RCC 7860 (cell line): ENCODE measurements around the gene TOMM6.
"Not testable (repeated sequence)": the region's sequence is repeated elsewhere in the genome, so short reads cannot be mapped to it uniquely, and the experiment has no call there.

Source experiments
- DNase-seq: peaks from one replicate; pipeline ENCODE4 v3.0.0-alpha.2; 2015; ENCODE audit warnings: low spot score
- FAIRE-seq: peaks from 2 replicates; lab custom pipeline; 2012; peaks lifted over from hg19 to GRCh38; lab: Jason Lieb, UNC

Gene TOMM6

DNA sequence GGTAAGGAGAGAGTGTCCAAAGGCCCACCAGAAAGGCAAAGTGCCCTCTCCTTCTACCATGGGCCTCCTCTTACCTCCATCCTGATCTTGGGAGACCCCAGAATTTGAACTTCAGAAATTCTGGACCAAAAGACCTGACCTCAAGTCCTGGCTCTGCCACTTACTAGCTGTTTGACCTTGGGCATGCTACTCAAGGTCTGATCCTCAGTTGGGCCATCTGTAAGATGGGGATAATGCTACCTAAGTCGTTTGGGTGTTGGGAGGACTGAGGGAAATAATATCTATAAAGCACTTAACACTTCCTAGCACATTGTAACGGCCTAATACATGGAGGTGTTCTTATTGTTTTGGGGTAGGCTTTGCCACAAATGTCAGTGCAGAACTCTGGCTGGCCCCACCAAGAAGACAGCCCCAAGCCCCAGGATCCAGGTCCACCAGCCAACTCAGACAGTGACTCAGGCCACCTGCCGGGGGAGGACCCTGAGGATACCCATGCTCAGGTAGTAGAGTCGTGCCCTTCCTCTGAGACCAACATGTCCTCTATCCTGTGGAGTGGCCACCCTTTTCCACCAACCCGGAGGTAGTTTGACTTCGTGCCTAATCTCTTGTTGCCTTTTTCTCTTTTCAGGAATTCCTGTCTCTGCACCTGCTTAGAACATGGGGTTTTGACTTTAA lies 4.3 kb upstream of the TOMM6 start:
- DNase-seq (no peak), FAIRE-seq (no peak)

DNA sequence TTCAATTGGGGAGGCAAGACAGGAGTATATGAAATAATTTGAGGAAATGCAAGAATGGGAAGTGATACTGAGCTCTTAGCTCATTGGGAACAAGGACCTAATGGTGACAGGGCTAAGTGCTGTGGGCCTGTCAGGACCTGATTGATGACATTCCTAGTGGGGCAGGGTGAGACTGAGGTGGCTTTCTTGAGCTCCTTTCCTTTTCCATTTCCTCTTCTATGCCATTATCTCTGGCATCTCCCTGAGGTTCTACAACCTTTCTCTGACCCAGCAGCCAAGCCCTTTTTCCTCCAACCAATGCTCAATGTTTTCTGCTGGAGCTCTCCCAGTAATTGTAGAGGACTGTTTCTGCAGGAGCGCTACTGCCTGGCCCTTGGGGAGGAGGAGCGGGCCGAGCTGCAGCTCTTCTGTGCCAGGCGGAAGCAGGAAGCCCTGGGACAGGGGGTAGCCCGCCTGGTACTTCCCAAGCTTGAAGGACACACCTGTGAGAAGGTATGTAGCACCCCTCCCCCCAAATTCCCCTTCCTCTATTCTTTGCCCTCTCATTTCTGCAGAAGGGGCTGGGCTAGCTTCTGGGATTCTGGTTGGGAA lies 2.8 kb upstream of the TOMM6 start:
- DNase-seq (no peak), FAIRE-seq (no peak)

DNA sequence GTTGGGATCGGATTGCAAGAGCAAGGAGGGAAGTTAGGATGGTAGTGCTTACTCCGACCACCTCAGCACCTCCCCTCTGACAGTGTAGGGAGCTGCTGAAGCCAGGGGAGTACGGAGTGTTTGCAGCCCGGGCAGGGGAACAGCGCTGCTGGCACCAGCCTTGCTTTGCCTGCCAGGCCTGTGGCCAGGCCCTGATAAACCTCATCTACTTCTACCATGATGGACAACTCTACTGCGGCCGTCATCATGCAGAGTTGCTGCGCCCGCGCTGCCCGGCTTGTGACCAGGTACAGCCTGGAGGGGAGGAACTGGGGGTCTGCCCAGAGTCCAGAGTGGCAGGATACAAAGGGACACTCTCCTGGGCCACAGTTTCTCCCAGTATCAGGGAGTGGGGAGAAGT lies 2.2 kb upstream of the TOMM6 start:
- DNase-seq (no peak), FAIRE-seq (no peak)

DNA sequence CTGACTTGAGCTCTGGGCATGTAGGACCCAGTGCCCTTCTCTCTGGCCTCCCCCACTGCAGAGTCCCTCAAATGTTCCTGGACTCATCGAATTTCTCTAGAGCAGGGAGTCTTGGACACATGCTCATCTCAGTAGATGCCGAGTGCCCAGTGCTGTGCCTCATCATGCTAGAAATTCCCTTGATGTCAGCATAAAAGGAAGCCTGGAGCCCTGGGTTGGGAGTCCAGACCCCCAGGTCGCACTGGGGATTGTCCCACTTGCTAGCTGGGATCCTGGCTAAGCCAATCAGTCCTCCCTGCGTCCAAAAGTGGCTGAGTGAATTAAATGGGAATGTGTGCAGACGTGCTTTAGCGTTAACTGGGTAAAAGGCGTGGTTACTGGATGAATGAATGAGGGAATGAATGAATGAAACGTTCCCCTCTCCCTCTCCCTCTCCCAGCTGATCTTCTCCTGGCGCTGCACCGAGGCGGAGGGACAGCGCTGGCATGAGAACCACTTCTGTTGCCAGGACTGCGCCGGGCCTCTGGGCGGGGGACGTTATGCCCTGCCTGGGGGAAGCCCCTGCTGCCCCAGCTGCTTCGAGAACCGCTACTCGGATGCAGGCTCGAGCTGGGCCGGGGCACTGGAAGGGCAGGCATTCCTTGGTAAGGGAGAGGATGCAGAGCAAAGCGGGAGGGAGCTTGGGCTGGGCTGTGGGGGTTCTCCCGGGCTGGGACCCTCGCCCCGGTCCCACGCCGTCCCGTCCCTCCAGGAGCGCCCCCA lies 1.6 kb upstream of the TOMM6 start:
- FAIRE-seq (no peak), DNase-seq (no peak)

DNA sequence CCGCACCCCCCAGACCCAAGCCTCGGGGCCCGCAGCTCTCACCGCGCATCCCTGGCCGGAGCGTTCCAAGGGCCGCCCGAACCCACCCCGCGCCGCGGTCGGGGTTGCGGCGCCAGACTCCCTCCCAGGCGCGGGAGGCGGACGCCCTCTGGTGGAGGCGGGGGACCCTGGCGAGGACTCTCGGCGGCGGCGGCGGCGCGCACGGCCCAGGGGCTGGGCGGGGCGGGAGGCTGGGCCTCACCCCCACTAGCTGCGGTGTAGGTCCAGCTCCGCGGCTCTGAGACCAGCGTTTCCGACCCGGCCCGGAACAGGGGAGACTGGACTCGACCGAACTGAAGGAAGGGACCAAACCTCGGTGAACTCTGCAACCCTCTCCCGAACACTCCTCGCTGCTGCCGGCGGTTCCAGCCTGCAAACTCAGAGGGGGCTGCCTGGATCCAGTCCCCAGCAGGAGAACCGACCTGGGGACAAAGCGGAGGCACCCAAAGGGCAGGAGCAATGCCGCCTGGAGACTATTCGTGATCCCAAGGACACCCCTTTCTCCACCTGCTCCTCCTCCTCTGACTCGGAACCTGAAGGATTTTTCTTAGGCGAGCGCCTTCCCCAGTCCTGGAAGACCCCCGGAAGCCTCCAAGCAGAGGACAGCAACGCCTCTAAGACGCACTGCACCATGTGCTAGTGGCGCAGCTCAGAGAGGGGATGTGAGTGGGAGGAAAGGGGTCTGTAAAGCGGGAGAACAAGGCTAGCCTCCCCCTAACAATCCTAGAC lies 859 bp upstream of the TOMM6 start:
- FAIRE-seq (no peak), DNase-seq (peak; percentile 38)

DNA sequence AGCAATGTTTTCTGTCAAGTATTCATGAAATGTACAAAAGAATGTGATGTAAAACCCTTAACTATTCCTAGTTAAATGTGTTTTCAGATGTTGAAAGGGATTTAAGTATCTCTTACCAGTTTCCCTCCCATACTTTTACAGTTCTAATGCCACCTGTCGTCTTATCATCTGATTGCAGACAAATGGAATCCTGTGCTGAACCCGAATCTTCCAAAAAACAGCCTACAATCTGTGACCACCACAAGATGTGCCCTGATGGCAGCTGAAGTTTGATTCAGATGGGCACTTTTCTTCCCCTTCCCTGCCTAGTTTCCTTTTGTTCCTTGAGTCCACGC lies 1.9 kb downstream of the TOMM6 start:
- FAIRE-seq (no peak), DNase-seq (no peak)

DNA sequence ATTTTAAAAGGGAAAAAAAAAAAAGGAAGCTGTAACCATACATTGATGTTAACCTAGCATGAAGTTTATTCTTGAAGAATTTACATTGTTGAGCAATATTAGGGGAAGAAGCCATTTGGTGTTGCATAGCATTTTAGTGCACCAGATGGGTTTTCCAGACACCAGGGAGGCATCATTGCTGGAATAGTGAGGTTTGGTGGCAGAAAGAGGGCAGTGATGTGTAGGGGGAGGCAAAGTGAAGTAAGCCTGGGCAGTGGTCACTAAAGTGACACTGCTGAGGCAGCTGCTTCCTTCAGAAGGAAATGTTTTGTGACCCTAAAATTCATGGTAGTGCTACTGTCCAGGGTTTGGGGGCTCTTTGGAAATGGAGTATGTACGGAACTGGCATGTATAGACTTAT lies 2.6 kb downstream of the TOMM6 start:
- FAIRE-seq (no peak), DNase-seq (no peak)

DNA sequence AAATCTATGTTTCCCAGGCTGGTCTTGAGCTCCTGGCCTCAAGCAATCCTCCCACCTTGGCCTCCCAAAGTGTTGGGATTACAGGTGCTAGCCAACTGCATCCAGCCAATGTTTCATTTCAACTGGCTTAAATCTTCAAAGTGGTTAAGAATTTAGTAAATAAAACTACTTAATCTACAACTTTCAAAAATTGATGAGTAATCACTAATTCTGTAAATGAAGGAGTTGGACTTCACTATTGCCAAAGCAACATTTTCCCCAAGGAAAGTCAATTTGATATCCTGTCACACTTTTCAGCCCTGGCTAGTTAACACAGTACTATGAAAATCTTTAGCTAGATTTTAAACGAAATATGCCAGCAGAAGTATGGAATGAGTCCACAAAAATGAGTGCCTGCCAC lies 3.8 kb downstream of the TOMM6 start:
- FAIRE-seq (no peak), DNase-seq (no peak)

DNA sequence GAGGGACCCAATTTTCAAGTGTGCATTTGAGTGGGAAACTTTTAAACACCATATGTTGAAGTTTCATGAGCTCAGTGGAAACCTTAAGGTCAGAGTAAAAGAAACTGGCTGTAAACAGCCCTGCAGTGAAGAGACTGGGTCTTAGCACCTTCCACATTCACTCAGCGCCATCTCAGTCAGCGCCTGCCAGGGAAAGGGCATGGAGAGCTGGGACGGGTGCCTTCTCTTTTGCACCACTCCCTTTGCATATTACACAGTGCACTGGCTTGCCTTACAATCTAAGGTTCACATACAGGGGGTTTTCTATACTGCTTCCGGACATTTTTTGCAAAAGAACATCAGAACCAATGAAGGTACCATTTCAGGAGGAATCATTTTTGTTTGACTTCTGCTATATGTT lies 4.5 kb downstream of the TOMM6 start:
- no peak for DNase-seq
- FAIRE-seq = no peak

DNA sequence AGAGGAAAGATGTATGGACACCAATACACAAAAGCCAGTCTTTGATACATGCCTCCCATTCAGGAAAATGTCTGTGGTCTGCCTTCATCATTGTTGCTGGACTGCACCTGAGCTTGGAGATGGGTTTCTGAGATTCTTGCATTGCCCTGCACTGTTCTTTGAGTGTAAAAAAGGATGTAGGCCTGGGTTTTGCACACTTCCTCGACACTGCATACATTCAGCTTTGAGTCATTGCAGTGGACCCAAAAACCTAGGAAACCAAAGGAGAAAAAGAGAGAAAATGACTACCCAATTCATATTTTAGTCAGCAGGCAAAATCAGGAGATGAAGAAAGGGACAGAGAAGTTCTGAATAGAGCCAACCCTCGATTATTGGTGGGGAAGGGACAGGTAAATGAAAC lies 9.0 kb downstream of the TOMM6 start:
- no peak for FAIRE-seq
- no peak for DNase-seq

DNA sequence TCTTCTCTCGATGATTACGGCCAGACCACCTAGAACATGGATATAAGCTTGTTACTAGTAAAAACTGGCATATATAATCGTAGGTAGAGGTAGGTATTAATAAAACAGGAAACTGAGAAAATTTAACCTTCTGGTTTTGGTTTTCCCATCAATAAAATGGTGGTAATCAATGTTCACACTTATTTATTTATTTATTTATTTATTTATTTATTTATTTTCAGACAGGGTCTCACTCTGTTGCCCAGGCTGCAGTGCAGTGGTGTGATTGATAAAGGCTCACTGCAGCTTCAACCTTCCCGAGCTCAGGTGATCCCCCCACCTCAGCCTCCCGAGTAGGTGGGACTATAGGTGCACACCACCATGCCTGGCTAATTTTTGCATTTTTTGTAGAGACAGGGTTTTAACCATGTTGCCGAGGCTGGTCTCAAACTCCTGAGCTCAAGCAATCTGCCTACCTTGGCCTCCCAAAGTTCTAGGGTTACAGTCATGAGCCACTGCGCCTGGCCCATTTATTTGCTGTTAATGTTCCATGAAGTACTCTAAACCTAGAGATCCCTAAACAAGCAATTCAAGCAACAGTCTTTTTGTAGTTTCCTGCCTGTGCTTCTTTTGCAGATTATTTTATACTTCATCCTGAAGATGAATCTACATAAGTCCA lies 11.5 kb downstream of the TOMM6 start:
- DNase-seq = no peak
- FAIRE-seq = no peak

DNA sequence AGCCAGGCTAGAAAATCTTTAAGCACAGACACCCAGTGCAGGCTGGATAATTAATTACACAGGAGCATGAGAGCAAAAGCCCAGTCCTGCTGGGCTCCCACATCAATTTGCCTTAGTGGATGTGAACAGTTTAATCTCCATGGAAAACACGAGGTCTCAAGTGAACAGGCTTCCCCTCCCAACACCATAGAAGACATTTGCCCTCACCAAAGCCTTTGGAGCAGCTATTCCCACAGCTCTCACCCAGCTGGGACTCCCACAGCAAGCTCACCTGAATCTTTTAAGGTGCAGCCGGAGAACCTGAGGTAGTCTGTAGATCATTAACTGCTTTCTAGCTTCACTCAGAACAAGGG lies 12.0 kb downstream of the TOMM6 start:
- no peak for DNase-seq

DNA sequence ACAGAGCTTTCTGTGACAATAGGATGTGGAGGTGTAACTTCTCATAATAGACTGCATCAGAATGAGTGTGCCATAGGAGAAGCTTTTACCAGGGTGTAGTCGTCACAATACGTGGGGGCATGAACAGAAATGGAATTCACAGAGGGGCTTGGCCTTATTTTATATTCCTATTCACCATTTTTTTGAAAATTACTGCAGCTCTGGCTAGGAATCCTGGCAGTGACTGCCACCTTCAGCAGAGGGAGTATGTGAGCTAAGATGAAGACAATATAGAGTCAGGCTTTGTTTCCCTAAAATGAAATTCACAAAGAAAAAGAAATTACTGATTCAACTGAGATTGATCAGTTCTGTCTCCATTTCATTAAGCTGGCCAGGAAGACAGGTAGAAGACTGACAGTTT lies 13.9 kb downstream of the TOMM6 start:
- DNase-seq = no peak
- no peak for FAIRE-seq

More for the DNA sequence above, 12.0 kb downstream of the TOMM6 start:
- FAIRE-seq = no peak

DNA sequence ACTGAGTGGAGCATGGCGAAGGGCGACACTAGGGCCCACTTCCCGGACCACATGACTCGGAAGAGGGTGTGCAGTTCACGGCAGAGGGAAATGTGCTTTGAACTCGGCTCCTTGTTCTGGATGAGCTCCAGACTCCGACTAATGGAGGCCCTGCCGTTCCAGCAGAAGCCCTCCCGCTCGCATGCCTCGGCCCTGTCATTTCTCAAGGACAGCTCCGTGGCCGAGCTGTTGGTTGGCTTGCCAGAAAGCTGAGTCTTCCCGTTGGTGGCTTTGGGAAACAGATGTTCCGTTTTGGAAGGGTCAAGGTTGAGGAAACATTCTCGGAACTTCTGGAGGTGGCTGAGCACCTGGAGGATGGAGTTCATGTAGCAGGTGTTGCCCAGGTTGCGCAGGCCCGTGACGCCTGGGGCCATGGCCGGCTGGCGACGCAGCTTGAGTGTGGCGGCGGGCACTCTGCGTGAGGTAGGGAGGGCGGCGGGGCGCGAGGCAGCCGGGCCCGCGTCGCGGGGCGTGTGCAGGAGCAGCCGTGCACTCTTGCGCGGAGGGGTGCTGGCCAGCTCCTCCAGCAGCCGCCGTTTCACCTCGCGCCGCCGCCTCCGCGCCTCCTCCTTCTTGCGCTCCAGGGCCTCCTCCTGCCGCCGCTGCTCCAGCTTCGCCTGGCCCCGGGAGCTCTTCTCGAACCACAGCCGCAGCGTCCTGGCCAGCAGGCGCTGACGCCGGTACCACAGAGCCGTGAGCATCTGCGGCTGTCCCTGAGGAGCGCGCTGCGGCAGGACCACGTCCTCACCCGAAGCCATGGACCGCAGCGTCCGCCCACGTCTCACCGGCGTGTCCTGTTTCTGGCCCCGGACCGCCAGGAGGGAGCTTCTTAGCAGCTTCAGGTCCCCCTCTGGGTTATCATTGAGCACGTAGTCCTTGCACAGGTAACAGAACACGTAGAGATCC lies 18.6 kb downstream of the TOMM6 start:
- FAIRE-seq = no peak
- no peak for DNase-seq

DNA sequence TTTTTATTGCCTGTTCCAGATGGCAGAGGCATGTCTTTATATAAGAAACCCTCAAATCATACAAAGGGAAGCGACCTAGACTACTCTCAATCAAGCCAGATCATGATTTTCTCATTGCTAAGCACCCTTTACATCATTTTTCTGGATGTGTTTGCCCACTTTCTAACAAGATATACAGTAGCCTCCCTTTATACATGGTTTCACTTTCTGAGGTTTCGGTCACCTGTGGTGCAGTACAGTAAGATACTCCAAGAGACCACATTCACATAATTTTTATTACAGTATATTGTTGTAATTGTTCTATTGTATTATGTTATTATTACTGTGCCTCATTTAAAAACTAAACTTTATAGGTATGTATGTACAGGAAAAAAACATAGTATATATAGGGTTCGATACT lies 23.6 kb downstream of the TOMM6 start:
- FAIRE-seq = no peak
- no peak for DNase-seq

DNA sequence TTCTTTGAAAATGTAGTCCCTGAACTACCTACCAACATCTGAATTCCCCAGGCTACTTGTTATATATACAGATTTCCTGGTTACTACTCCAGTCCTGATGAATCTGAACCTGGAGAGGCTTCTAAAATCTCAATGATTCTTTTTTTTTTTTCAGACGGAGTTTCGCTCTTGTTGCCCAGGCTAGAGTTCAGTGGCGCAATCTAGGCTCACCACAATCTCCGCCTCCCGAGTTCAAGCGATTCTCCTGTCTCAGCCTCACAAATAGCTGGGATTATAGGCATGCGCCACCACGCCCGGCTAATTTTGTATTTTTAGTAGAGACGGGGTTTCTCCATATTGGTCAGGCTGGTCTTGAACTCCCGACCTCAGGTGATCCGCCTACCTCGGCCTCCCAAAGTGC lies 24.5 kb downstream of the TOMM6 start:
- DNase-seq, FAIRE-seq: not testable (repeated sequence)

DNA sequence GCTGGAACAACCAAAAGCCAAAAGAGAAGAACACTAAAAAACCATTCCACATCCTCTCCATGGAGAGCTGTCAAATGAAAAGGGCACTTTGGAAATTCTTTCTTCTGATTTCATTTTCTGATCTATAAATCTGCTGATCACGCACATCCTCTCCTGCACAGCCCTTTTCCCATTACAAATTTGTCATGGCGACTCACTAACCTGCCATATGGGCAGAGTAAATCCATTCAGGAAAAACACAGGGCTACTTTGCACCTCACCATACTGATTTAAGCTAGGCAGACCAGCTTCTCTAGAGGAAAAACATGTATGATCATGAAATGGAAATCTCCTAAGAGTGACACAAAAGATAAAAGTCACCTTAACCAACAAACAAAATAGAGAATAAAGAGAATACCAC lies 26.0 kb downstream of the TOMM6 start:
- no peak for FAIRE-seq

DNA sequence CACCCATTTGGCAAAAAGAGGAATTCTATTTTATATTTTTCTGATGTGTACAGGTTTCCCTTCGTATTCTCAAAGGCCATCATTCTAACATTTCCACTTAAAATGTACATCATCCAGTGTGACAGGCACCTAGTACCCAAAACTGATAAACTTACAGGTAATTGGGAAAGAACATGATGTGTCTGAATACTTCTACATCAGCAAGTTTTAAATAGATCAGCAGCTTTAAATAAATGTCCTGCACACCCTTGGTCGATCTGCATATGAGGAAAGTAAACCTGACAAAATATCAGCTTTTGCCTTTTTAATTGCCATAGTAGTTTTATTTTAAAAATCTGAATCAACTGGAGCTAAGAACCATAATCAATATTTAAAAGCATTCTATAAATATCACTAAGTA lies 26.5 kb downstream of the TOMM6 start:
- FAIRE-seq = no peak
- DNase-seq = no peak

More for the DNA sequence above, 26.0 kb downstream of the TOMM6 start:
- no peak for DNase-seq

DNA sequence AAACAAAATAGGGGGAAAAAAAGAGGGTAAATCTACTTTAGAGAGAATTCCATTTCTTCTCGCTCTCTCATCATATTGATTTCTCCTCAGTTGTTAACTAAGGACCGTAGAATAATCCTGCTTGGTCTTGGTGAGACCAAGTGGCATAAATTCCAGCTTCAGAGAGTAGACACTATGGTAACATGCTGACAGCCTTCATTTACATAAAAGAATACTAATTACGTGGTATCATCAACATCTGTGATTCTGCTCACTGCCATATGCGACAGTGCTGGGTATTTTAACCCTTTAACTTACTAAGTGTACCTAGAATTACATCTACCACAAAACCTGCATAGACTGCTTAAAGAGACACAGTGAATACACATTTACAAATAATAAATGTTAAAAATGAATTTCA lies 27.1 kb downstream of the TOMM6 start:
- FAIRE-seq (no peak), DNase-seq (no peak)

DNA sequence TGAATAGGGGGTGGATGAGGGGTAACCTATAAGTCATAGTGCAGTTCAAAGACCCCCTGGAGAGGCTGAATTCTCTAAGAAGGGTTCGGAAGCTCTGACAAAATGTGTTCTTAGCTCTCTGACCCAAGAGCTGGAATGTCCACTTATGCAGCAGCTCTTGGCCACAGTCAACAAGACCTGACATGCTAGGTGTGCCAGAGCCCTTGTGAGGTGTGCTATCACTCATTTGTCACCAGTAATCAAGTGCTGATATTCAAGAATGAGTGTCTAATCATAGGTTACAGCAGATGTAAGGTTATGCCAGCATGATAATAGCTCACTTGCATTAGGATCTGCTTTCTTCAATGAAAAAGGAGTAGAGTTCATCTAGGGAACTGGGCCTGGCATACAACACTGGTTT lies 28.1 kb downstream of the TOMM6 start:
- FAIRE-seq = no peak
- no peak for DNase-seq
